IMR-90 (cell line): ENCODE measurements around the gene FLRT1. TPM values are rescaled to one million over a fixed set of nuclear protein-coding genes. Genes with fewer than 3 reads are reported as not detected.

Source experiments
- ATAC-seq: fragments of 200-7000 bp; cut with Tn5 transposase; 2 replicates; pipeline ENCODE4 v1.9.1; 2020; ENCODE audit warnings: low read depth, mild to moderate bottlenecking, moderate library complexity
- BruUV-seq: library from RNA; stranded (reverse); fragments of 400-500 nt; replicated peaks from 2 replicates; lab custom pipeline; 2021; lab: Mats Ljungman, UMichigan
- CTCF ChIA-PET: fragments of 300-600 bp; formaldehyde crosslinking; extraction: SDS; loops from one replicate; lab custom pipeline; 2021; ENCODE audit warnings: antibody characterized with exemption; lab: Yijun Ruan, JAX
- POLR2A ChIA-PET: fragments of 300-600 bp; sonication (Branson Sonifier 250); formaldehyde crosslinking; loops from one replicate; lab custom pipeline; 2022; ENCODE audit warnings: antibody characterized with exemption; ENCODE audit not compliant: unreplicated experiment; lab: Charles Lee
- DNase-seq: peaks from one replicate; pipeline ENCODE4 v3.0.0; 2013
- H2AFZ ChIP-seq: replicated peaks from 2 replicates; pipeline ENCODE3; 2013; ENCODE audit warnings: low read length, mild to moderate bottlenecking; ENCODE audit not compliant: poor library complexity
- H2AK5ac ChIP-seq: 2 replicates; pipeline ENCODE4 v1.6.1; 2013; ENCODE audit warnings: low read depth, low read length, inconsistent platforms
- H2AK9ac ChIP-seq: replicated peaks from 2 replicates; pipeline ENCODE3; 2013; ENCODE audit warnings: mild to moderate bottlenecking, low read depth, low read length, moderate library complexity; ENCODE audit not compliant: poor library complexity
- H2BK120ac ChIP-seq: 2 replicates; pipeline ENCODE4 v1.6.1; 2013; ENCODE audit warnings: low read depth, low read length, inconsistent platforms
- H2BK15ac ChIP-seq: 3 replicates; pipeline ENCODE4 v1.6.1; 2013; ENCODE audit warnings: low read depth, low read length, inconsistent platforms
- H2BK20ac ChIP-seq: 2 replicates; pipeline ENCODE4 v1.6.1; 2013; ENCODE audit warnings: low read depth, mild to moderate bottlenecking, inconsistent platforms, low read length, moderate library complexity
- H2BK5ac ChIP-seq: 2 replicates; pipeline ENCODE4 v1.6.1; 2013; ENCODE audit warnings: mild to moderate bottlenecking, low read depth, low read length, inconsistent platforms; ENCODE audit not compliant: poor library complexity, severe bottlenecking
- H3K14ac ChIP-seq: replicated peaks from 2 replicates; pipeline ENCODE4 v1.6.1; 2013; ENCODE audit warnings: low read depth, low read length, inconsistent platforms
- H3K18ac ChIP-seq: 2 replicates; pipeline ENCODE4 v1.6.1; 2013; ENCODE audit warnings: low read depth, low read length, control low read depth
- H3K23ac ChIP-seq: 2 replicates; pipeline ENCODE4 v1.6.1; 2013; ENCODE audit warnings: low read depth, low read length, inconsistent platforms
- H3K27ac ChIP-seq: 2 replicates; pipeline ENCODE4 v1.5.1; 2013; ENCODE audit warnings: mild to moderate bottlenecking, control low read depth, low read length; ENCODE audit not compliant: insufficient read depth
- H3K27me3 ChIP-seq: 2 replicates; pipeline ENCODE4 v1.6.1; 2013; ENCODE audit warnings: low read length; ENCODE audit not compliant: control insufficient read depth, insufficient read depth
- H3K36me3 ChIP-seq: 2 replicates; pipeline ENCODE4 v1.6.1; 2013; ENCODE audit warnings: low read length, mixed read lengths; ENCODE audit not compliant: control insufficient read depth, insufficient read depth
- H3K4ac ChIP-seq: 2 replicates; pipeline ENCODE4 v1.6.1; 2013; ENCODE audit warnings: low read depth, low read length, inconsistent platforms
- H3K4me1 ChIP-seq: 2 replicates; pipeline ENCODE4 v1.6.1; 2013; ENCODE audit warnings: low read length, mixed read lengths; ENCODE audit not compliant: control insufficient read depth, insufficient read depth
- H3K4me2 ChIP-seq: 2 replicates; pipeline ENCODE4 v1.6.1; 2013; ENCODE audit warnings: low read depth, mild to moderate bottlenecking, control low read depth, low read length, moderate library complexity
- H3K4me3 ChIP-seq: 2 replicates; pipeline ENCODE4 v1.5.1; 2013; ENCODE audit warnings: low read depth, mild to moderate bottlenecking, control low read depth, low read length, moderate library complexity; ENCODE audit not compliant: insufficient read depth
- H3K56ac ChIP-seq: 2 replicates; pipeline ENCODE4 v1.6.1; 2013; ENCODE audit warnings: low read length, inconsistent platforms; ENCODE audit not compliant: insufficient read depth; ENCODE audit errors: extremely low read depth
- H3K79me1 ChIP-seq, 2 experiments: 2 replicates each; pipeline ENCODE4 v1.6.1; 2013; ENCODE audit warnings: low read length in 2 of 2, inconsistent platforms in 1 of 2, low read depth in 1 of 2
- H3K9ac ChIP-seq: 2 replicates; pipeline ENCODE4 v1.6.1; 2013; ENCODE audit warnings: low read depth, low read length, control low read depth
- H3K9me1 ChIP-seq: 2 replicates; pipeline ENCODE4 v1.6.1; 2013; ENCODE audit warnings: low read length, inconsistent platforms; ENCODE audit not compliant: insufficient read depth
- H3K9me3 ChIP-seq: 2 replicates; pipeline ENCODE4 v1.6.1; 2013; ENCODE audit warnings: low read length; ENCODE audit not compliant: control insufficient read depth, insufficient read depth
- H4K20me1 ChIP-seq: 2 replicates; pipeline ENCODE4 v1.6.1; 2013; ENCODE audit warnings: low read length, inconsistent platforms; ENCODE audit not compliant: insufficient read depth
- H4K5ac ChIP-seq: 2 replicates; pipeline ENCODE4 v1.6.1; 2013; ENCODE audit warnings: mild to moderate bottlenecking, low read depth, low read length, control low read depth
- H4K8ac ChIP-seq, 2 experiments: 2 replicates each; pipeline ENCODE4 v1.6.1; 2013; ENCODE audit warnings: low read depth in 2 of 2, low read length in 2 of 2, control low read depth in 1 of 2, inconsistent platforms in 1 of 2
- H4K91ac ChIP-seq: 2 replicates; pipeline ENCODE4 v1.6.1; 2013; ENCODE audit warnings: low read depth, low read length, inconsistent platforms; ENCODE audit not compliant: insufficient read depth
- BHLHE40 ChIP-seq: fragments of 150-350 bp; IDR thresholded peaks from 2 replicates; pipeline ENCODE4 v1.6.1; 2016; ENCODE audit warnings: mild to moderate bottlenecking, low read depth, low read length
- CEBPB ChIP-seq: IDR thresholded peaks from 2 replicates; pipeline ENCODE4 v1.6.1; 2012; ENCODE audit warnings: low read depth, low read length, improper control_type of control experiment
- MXI1 ChIP-seq: IDR thresholded peaks from 2 replicates; pipeline ENCODE4 v1.6.1; 2012; ENCODE audit warnings: low read depth, mild to moderate bottlenecking, low read length, moderate library complexity, borderline replicate concordance
- WGBS, 2 experiments: methylation state at CpG; one replicate each; pipeline versions ENCODE4 v1.1.5 to v1.1.7; 2013; ENCODE audit warnings: missing lambda C conversion rate in 2 of 2; ENCODE audit not compliant: insufficient read length in 1 of 2; ENCODE audit errors: extremely low coverage in 2 of 2; 5-methylcytosine and 5-hydroxymethylcytosine counted together
- dilution Hi-C: fragments of 300-500 bp; cut with HindIII; formaldehyde crosslinking; loops from one replicate; pipeline ENCODE4 v1.14.3; 2018; ENCODE audit warnings: low sequenced_read_pairs; ENCODE audit not compliant: unreplicated experiment
- in situ Hi-C: fragments of 300-500 bp; cut with MboI; formaldehyde crosslinking; loops from 3 replicates; pipeline ENCODE4 v1.14.3; 2019; ENCODE audit warnings: low sequenced_read_pairs, inconsistent platforms, mixed read lengths
- intact Hi-C: fragments of 100-400 bp; cut with micrococcal nuclease; formaldehyde crosslinking; loops from 2 replicates; pipeline ENCODE4 v1.10.0; 2022
- polyA plus RNA-seq, 3 experiments: library from polyadenylated mRNA; depleted of rRNA; stranded (reverse); fragments of >200 nt; gene quantifications; 2 replicates each; pipeline ENCODE4 v1.2.3, GENCODE V29; 2012; ENCODE audit warnings: low replicate concordance in 1 of 3
- total RNA-seq: library from RNA; depleted of rRNA; stranded (reverse); fragments of >200 nt; gene quantifications from 2 replicates; pipeline ENCODE4 v1.2.3, GENCODE V29; 2012

The FLRT1 gene
- total and polyA plus RNA-seq, 2 of the 4 experiments (the other 2 are of a cell fraction), result under 0.01 to 0.07 TPM

- no peaks in the 10 kb centered on the region for H3K9me1 ChIP-seq
- ChIA-PET POLR2A (no interaction called here), CTCF (no interaction called here)
- WGBS, 2 experiments, result 100% methylated on average over 1 of the region's 4 CpGs; no CpG with 5 or more reads in 1 of the 2 experiments
- no peak overlapping the region for H3K56ac ChIP-seq
- no peak overlapping the region for H3K4me3 ChIP-seq
- no peak overlapping the region for H3K14ac ChIP-seq
- no peak for ATAC-seq
- no peak overlapping the region for H3K23ac ChIP-seq
- no peak overlapping the region for H2AFZ ChIP-seq
- H4K91ac ChIP-seq, result no peak overlapping the region
- H3K9me3 ChIP-seq, result no peaks in the 10 kb centered on the region
- peaks cover 7% of the 10 kb centered on the region; the same call in 1 of the 2 replicates for H4K20me1 ChIP-seq
- intact Hi-C loops (no loop called here), in situ Hi-C loops (no loop called here), dilution Hi-C loops (no loop called here)
- H2AK5ac ChIP-seq, result no peak overlapping the region
- H3K9ac ChIP-seq, result no peak overlapping the region
- no peak overlapping the region for H3K27ac ChIP-seq
- no peak overlapping the region for H4K8ac ChIP-seq
- H3K4me2 ChIP-seq, result no peak overlapping the region
- H2AK9ac ChIP-seq, result no peak overlapping the region
- no peaks in the 10 kb centered on the region; the same call in 1 of the 2 replicates for H3K27me3 ChIP-seq
- H3K4me1 ChIP-seq, result no peaks in the 10 kb centered on the region
- no peak overlapping the region for H2BK15ac ChIP-seq
- no TSS peak for BruUV-seq
- no peak overlapping the region for H2BK5ac ChIP-seq
- H4K5ac ChIP-seq, result no peak overlapping the region
- no peaks in the 10 kb centered on the region for H3K36me3 ChIP-seq
- TF ChIP-seq CEBPB (no peak), MXI1 (no peak), BHLHE40 (no peak)
- no peak overlapping the region for H2BK20ac ChIP-seq
- DNase-seq, result no peak
- no peaks in the 10 kb centered on the region for H3K79me1 ChIP-seq
- no peak overlapping the region for H3K4ac ChIP-seq
- no peak overlapping the region for H3K18ac ChIP-seq
- H2BK120ac ChIP-seq, result no peak overlapping the region
Observed at GRCh38 chr11:64042301-64042700, 6.6 kb downstream of the FLRT1 start.
